HEK293T (cell line): ENCODE data around the gene STX10.

Source experiments
- FOXM1 ChIP-seq: fragments of 450-650 bp; IDR thresholded peaks from 2 replicates; pipeline ENCODE4 v1.6.1; 2017; ENCODE audit warnings: mild to moderate bottlenecking, borderline replicate concordance
- HDGF ChIP-seq: fragments of 450-650 bp; IDR thresholded peaks from 2 replicates; pipeline ENCODE4 v1.6.1; 2017; ENCODE audit warnings: antibody characterized with exemption, borderline replicate concordance

- no peak for TF ChIP-seq FOXM1
- TF ChIP-seq HDGF = no peak
Measured at GRCh38 chr19:13139633-13140311, 10.4 kb downstream of the STX10 start.
